Activated CD4-positive, alpha-beta memory T cell treated with anti-CD3 and anti-CD28 coated beads for 36 hours (primary cell): ENCODE results near the gene C16orf74. TPM values are rescaled to one million over a fixed set of nuclear protein-coding genes. Genes with fewer than 3 reads are reported as not detected.

Experiments used
- CTCF ChIA-PET: fragments of 350-600 bp; sonication (Branson Sonifier 250); formaldehyde crosslinking; loops from one replicate; lab custom pipeline; 2021; ENCODE audit warnings: antibody characterized with exemption, inconsistent platforms; lab: Charles Lee
- POLR2A ChIA-PET: fragments of 350-600 bp; sonication (Branson Sonifier 250); formaldehyde crosslinking; loops from one replicate; lab custom pipeline; 2021; ENCODE audit warnings: antibody characterized with exemption; lab: Charles Lee
- DNase-seq: peaks from one replicate; pipeline ENCODE4 v3.0.0-alpha.2; 2020
- H3K27ac Mint-ChIP-seq: one replicate; pipeline ENCODE4 v1.8.0; 2021; ENCODE audit warnings: mixed read lengths
- H3K27me3 Mint-ChIP-seq: one replicate; pipeline ENCODE4 v1.8.0; 2021; ENCODE audit warnings: mixed read lengths
- H3K36me3 Mint-ChIP-seq: one replicate; pipeline ENCODE4 v1.8.0; 2021; ENCODE audit warnings: mixed read lengths
- H3K4me1 Mint-ChIP-seq: one replicate; pipeline ENCODE4 v1.8.0; 2021; ENCODE audit warnings: low read depth, mixed read lengths
- H3K4me3 Mint-ChIP-seq: one replicate; pipeline ENCODE4 v1.8.0; 2021; ENCODE audit warnings: mild to moderate bottlenecking, mixed read lengths
- H3K9me3 Mint-ChIP-seq: one replicate; pipeline ENCODE4 v1.8.0; 2021; ENCODE audit warnings: mixed read lengths
- intact Hi-C: fragments of 100-400 bp; cut with micrococcal nuclease; formaldehyde crosslinking; loops from one replicate; pipeline ENCODE4 v1.15.1; 2023
- total RNA-seq, 2 experiments: library from RNA; stranded (reverse); gene quantifications; one replicate each; pipeline ENCODE4 v1.2.3, GENCODE V29; 2021

C16orf74 gene
- total RNA-seq, 2 experiments from 2014 or later = not detected

- Mint-ChIP-seq H3K4me3 (no peak overlapping the region), H3K27ac (no peak overlapping the region), H3K36me3 (no peaks in the 10 kb centered on the region), H3K9me3 (no peaks in the 10 kb centered on the region), H3K27me3 (peaks cover 40% of the 10 kb centered on the region), H3K4me1 (peaks cover 17% of the 10 kb centered on the region)
- CTCF ChIA-PET = interaction anchor here (1.3 kb wide), 1 partner anchor 138 kb away, joined by 3 read pairs; no protein-coding TSS in a partner anchor
- intact Hi-C loops = no loop called here
- POLR2A ChIA-PET = no interaction called here
- no peak for DNase-seq
Observed at GRCh38 chr16:85753976-85754375, 3.1 kb upstream of the C16orf74 start.

- Mint-ChIP-seq H3K27me3 (peaks cover 37% of the 10 kb centered on the region), H3K4me1 (peaks cover 14% of the 10 kb centered on the region), H3K9me3 (no peaks in the 10 kb centered on the region), H3K36me3 (no peaks in the 10 kb centered on the region), H3K27ac (no peak overlapping the region), H3K4me3 (no peak overlapping the region)
- intact Hi-C loops = no loop called here
- no peak for DNase-seq
- ChIA-PET POLR2A (no interaction called here), CTCF (interaction anchor here (1.3 kb wide), 1 partner anchor 138 kb away, joined by 3 read pairs; no protein-coding TSS in a partner anchor)
Observed at GRCh38 chr16:85753559-85753958, 2.7 kb upstream of the C16orf74 start.

GRCh38 chr16:85752511-85753420 is 1.9 kb upstream of the C16orf74 start:
- intact Hi-C loops = no loop called here
- ChIA-PET CTCF (no interaction called here), POLR2A (no interaction called here)
- peaks cover 33% of the 10 kb centered on the region for H3K27me3 Mint-ChIP-seq
- no peaks in the 10 kb centered on the region for H3K9me3 Mint-ChIP-seq
- H3K27ac Mint-ChIP-seq = no peak overlapping the region
- H3K36me3 Mint-ChIP-seq = no peaks in the 10 kb centered on the region
- no peak for DNase-seq
- peaks cover 14% of the 10 kb centered on the region for H3K4me1 Mint-ChIP-seq
- H3K4me3 Mint-ChIP-seq = no peak overlapping the region

GRCh38 chr16:85751698-85752501 is 1.0 kb upstream of the C16orf74 start:
- ChIA-PET POLR2A (no interaction called here), CTCF (no interaction called here)
- Mint-ChIP-seq H3K36me3 (no peaks in the 10 kb centered on the region), H3K4me3 (no peak overlapping the region), H3K9me3 (no peaks in the 10 kb centered on the region), H3K27ac (no peak overlapping the region), H3K27me3 (peaks cover 33% of the 10 kb centered on the region), H3K4me1 (peaks cover 9% of the 10 kb centered on the region)
- no peak for DNase-seq
- intact Hi-C loops = no loop called here

GRCh38 chr16:85750146-85750826 is 610 bp downstream of the C16orf74 start:
- Mint-ChIP-seq H3K27me3 (peaks cover 28% of the 10 kb centered on the region), H3K27ac (no peak overlapping the region), H3K4me1 (peaks cover 9% of the 10 kb centered on the region), H3K4me3 (peak overlapping the region; percentile 64), H3K9me3 (no peaks in the 10 kb centered on the region), H3K36me3 (no peaks in the 10 kb centered on the region)
- DNase-seq = no peak
- ChIA-PET CTCF (no interaction called here), POLR2A (no interaction called here)
- intact Hi-C loops = no loop called here

- no peak for DNase-seq
- intact Hi-C loops = no loop called here
- no peaks in the 10 kb centered on the region for H3K36me3 Mint-ChIP-seq
- H3K27ac Mint-ChIP-seq = no peak overlapping the region
- H3K4me1 Mint-ChIP-seq = peaks cover 9% of the 10 kb centered on the region
- H3K9me3 Mint-ChIP-seq = no peaks in the 10 kb centered on the region
- H3K27me3 Mint-ChIP-seq = peaks cover 28% of the 10 kb centered on the region
- CTCF ChIA-PET = no interaction called here
- POLR2A ChIA-PET = no interaction called here
- H3K4me3 Mint-ChIP-seq = peak overlapping the region; percentile 64
Observed at GRCh38 chr16:85749771-85750145, 1.1 kb downstream of the C16orf74 start.

GRCh38 chr16:85746460-85747215 is 4.3 kb downstream of the C16orf74 start:
- DNase-seq = peak; percentile 18
- CTCF ChIA-PET = no interaction called here

GRCh38 chr16:85738923-85739715 is 11.8 kb downstream of the C16orf74 start:
- ChIA-PET POLR2A (no interaction called here), CTCF (no interaction called here)
- DNase-seq = no peak
- Mint-ChIP-seq H3K9me3 (no peaks in the 10 kb centered on the region), H3K4me3 (no peak overlapping the region), H3K27me3 (no peaks in the 10 kb centered on the region), H3K4me1 (peaks cover 15% of the 10 kb centered on the region), H3K27ac (no peak overlapping the region), H3K36me3 (no peaks in the 10 kb centered on the region)
- intact Hi-C loops = no loop called here

More at GRCh38 chr16:85746460-85747215, 4.3 kb downstream of the C16orf74 start:
- Mint-ChIP-seq H3K27me3 (peaks cover 13% of the 10 kb centered on the region), H3K4me3 (no peak overlapping the region), H3K4me1 (peaks cover 6% of the 10 kb centered on the region), H3K27ac (no peak overlapping the region), H3K36me3 (no peaks in the 10 kb centered on the region), H3K9me3 (no peaks in the 10 kb centered on the region)
- POLR2A ChIA-PET = no interaction called here
- intact Hi-C loops = no loop called here

GRCh38 chr16:85736921-85737320 is 14.0 kb downstream of the C16orf74 start:
- Mint-ChIP-seq H3K36me3 (no peaks in the 10 kb centered on the region), H3K27ac (no peak overlapping the region), H3K27me3 (no peaks in the 10 kb centered on the region), H3K9me3 (no peaks in the 10 kb centered on the region), H3K4me3 (no peak overlapping the region), H3K4me1 (peaks cover 15% of the 10 kb centered on the region)
- intact Hi-C loops = no loop called here
- ChIA-PET POLR2A (no interaction called here), CTCF (interaction anchor here (1.0 kb wide), 1 partner anchor 82 kb away, joined by 3 read pairs; no protein-coding TSS in a partner anchor)
- DNase-seq = no peak

GRCh38 chr16:85735946-85736345 is 14.9 kb downstream of the C16orf74 start:
- Mint-ChIP-seq H3K9me3 (no peaks in the 10 kb centered on the region), H3K36me3 (no peaks in the 10 kb centered on the region), H3K27ac (no peak overlapping the region), H3K27me3 (no peaks in the 10 kb centered on the region), H3K4me3 (no peak overlapping the region), H3K4me1 (peaks cover 15% of the 10 kb centered on the region)
- ChIA-PET POLR2A (no interaction called here), CTCF (interaction anchor here (1.0 kb wide), 1 partner anchor 83 kb away, joined by 3 read pairs; no protein-coding TSS in a partner anchor)
- intact Hi-C loops = no loop called here
- no peak for DNase-seq

- CTCF ChIA-PET = no interaction called here
- Mint-ChIP-seq H3K9me3 (no peaks in the 10 kb centered on the region), H3K4me1 (peaks cover 15% of the 10 kb centered on the region), H3K36me3 (no peaks in the 10 kb centered on the region), H3K27ac (no peak overlapping the region), H3K4me3 (no peak overlapping the region), H3K27me3 (no peaks in the 10 kb centered on the region)
- peak; percentile 66 for DNase-seq
- intact Hi-C loops = no loop called here
- POLR2A ChIA-PET = no interaction called here
Observed at GRCh38 chr16:85735225-85735635, 15.7 kb downstream of the C16orf74 start.
